NCI-H2171 treated with DMSO at 0.1 percent for 48 hours (cell line): ENCODE measurements around the gene C16orf96.
A peak's percentile ranks its signal among the peaks of the same experiment; 100 is the strongest.

Experiments
- DNase-seq: peaks from one replicate; lab custom pipeline; 2025; lab: John Stamatoyannopoulos, UW

Gene C16orf96

DNA sequence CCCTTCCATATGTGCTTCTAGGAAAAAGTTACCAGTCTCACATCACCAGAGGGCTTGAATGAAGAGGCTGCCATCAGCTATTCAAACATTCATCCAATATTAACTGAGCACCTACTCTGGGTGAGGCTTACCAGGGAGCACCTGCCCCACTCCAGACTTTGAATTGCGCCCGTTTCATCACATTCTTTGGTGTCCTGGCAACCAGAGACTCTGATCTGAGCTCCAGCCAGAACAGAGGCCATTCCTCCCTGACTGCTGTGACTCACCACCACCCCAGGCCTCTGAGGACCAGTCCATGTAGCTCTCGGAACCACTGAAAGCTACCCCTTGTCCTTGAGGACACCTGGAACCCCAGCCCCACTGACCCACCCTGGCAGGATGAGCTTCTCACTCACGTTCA, at the start of gene C16orf96:
Gene C16orf96 (plus strand): TSS at position 229 of the 400 bp plus-strand sequence. CDS start 150 bp downstream, at position 379.
- no peak for DNase-seq

DNA sequence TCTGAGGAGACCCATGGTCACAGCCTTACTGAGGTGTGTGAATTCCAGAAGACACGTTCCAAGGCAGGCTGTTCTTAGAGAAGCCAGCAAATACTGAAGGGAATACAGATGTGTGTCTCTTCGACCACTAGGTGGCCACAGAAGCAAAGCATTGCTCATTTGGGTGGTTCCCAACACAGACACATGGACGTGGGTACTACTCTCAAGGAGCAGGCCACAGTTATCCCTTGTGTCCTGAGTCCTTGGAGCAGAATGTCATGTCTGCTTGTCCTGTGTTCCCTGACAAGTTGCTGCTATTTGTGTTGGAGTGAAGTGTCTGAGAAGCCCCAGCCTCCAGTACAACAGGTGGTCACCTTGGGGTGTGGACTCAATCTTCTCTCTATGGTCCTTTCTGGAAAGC, 49.7 kb upstream of the C16orf96 start:
- peak; percentile 64 for DNase-seq

GRCh38 chr16:4507588-4508345, 48.4 kb upstream of the C16orf96 start:
- DNase-seq: no peak

DNA sequence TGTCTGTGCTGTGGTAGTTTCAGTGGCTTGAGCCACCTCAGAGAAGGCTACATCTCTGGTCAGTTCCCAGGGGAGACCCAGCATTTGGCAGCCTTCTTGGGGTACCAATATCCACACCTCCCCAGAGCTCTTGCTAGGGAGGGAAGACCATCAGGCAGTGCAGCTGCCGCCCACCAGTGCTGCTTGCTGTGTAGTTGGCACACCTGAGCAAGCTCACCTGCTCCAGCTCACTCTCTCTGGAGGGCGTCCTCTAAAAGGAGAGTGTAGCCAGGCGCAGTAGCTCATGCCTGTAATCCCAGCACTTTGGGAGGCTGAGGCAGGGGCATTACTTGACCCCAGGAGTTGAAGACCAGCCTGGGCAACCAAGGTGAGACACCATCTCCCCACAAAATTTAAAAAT, 47.3 kb upstream of the C16orf96 start:
- no peak for DNase-seq

GRCh38 chr16:4509420-4509819, 46.7 kb upstream of the C16orf96 start:
- no peak for DNase-seq

DNA sequence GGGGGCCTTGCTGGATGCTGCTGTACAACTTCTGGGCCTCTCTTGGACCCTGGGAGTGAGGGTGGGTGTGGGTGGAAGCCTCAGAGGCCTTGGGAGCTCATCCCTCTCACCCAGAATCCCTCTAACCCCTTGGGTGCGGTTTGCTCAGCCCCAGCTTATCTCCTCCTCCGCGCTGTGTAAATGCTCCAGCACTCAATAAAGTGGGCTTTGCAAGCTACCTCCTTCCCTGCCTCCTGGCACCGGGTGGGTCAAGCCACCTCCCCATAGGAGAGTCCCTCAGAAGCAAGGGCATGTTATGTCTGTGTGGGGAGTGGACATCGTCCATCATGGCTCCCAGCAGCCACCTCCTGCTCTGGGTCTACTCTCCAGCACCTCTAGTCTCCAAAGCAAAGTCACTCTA, 46.0 kb upstream of the C16orf96 start:
- no peak for DNase-seq

- DNase-seq: no peak
Observed at GRCh38 chr16:4510747-4511426, 45.3 kb upstream of the C16orf96 start.

DNA sequence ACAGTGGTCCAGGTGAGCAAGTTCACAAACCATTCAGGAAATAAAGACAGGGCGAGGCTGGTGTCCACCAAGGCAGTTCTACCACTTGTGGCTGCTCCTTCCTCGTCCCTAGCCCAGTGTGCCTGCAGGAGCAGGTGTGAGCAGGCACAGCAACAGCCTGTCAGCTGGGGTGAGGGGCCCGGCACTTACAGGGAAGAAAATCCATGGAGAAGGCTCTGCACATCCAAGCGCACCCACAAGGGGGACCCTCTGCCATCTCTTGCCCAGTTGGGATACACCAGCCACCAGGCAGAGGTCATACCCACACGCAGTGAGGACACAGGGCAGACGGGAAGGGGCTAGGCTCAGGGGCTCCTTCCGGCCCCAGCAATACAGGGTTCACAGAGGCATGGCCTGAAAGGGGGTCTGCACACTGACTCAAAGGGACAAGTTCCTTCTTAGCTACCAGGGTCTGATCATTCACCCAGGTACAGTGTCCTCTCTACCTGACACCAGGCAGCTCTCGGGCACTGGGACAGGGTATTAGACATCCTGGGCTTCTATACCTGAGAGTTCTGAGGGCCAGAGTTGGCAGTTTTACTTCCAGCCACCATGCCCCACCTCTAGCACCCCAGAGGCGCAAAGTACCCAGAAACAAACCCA, 44.6 kb upstream of the C16orf96 start:
- peak; percentile 79 for DNase-seq

DNA sequence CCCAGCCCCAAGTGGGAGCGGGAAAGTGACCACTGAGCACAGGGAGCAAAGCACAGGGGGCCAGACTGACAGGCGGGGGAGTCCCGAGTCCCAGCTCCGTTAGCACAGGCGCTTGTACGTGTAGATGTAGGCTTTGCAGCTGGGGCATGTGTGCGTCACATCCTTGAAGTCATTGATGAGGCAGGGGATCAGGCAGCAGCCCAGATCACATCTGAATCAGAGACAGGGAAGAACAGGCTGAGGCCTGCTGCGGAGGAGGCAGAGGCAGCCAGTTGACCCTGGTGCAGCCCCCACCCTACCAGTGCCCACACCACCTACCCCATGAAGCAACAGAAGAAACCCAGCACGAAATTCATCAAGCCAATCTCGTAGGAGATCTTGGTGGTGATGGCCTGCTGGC, 43.7 kb upstream of the C16orf96 start:
- DNase-seq: no peak

GRCh38 chr16:4513086-4513860, 42.9 kb upstream of the C16orf96 start:
- DNase-seq: no peak

GRCh38 chr16:4513881-4514280, 42.3 kb upstream of the C16orf96 start:
- DNase-seq: no peak

- DNase-seq: no peak
Observed at GRCh38 chr16:4514606-4515005, 41.5 kb upstream of the C16orf96 start.

DNA sequence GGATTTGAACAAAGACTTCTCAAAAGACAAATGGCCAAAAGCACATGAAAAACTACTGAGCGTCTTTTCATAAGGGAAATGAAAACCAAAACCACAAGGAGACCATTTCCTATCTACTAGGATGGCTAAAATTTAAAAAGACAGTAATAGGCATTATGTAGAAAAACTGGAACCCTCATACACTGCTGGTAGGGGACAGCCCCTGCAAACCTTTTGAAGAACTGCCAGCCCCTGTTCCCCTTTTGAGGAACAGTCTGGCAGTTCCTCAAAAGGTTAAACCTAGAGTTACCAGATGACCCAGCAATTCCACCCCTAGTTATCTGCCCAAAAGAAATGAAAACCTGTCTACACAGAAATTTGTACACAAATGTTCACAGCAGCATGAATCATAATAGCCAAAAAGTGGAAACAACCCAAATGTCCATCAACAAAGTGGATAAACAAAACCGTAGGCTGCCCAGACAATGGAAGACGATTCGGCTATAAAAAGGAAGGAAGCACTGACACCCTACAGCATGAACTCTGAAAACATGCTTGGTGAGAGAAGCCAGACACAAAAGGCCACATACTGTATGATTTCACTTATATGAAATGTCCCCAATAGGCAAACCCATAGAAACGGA, 40.4 kb upstream of the C16orf96 start:
- no peak for DNase-seq

DNA sequence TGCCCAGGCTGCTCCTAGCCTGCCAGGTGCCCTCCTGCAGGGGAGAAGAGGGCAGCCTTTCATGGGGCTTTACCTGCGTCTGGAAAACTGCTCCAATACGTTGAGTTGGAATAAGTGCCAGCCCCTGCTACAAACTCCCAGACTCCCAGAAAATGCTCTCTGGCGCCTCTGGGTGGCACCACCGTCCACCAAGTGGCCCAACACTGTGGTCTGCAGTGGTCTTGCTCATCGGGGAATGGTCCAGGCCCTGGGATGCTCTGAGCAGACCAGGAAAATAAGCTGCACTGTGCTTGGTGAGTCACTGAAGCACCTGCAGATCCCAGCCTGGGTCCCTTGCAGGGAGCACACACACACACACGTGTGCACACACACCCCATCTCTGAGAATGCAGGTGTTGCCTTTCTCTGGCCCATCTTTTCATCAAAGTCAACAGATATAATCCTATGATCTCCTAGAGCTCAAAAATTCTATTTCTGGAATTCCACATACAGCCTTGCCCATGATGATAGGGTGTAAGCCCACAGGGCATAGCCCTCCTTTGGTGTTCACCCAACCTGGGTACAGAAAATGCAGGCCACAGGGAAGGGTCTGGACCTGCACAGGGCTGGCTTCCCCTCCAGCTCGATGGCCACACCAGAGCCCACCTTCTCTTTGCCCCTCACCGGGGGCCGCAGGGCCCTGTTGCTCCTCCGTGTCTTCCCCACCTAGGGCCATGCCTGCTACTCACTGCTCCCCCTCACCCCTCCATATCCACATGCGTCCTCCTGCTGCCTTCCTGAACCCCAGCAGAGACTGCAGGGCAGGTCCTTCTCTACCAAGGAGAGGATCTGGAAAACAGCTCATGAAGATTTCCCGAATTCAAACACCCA, 38.1 kb upstream of the C16orf96 start:
- no peak for DNase-seq

- DNase-seq: no peak
Observed at GRCh38 chr16:4519274-4520058, 36.7 kb upstream of the C16orf96 start.

DNA sequence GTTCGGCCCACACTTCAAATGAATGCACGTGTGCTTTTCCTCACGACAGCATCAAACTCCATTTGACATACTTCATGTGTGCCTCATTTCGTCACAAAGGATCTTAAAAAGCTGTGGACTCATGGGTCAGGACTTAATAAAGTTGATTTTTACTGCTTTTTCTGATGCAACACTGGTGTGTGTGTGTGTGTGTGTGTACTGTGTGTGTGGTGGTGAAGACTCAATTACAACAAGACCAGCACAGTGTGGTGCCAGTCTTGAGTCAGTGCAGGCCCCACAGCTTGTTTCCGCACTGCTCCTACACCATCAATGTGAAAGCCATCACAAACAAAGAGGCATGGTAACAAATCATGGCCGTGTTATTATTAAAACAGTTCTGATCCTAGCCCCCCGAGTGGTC, 35.2 kb upstream of the C16orf96 start:
- DNase-seq: no peak

DNA sequence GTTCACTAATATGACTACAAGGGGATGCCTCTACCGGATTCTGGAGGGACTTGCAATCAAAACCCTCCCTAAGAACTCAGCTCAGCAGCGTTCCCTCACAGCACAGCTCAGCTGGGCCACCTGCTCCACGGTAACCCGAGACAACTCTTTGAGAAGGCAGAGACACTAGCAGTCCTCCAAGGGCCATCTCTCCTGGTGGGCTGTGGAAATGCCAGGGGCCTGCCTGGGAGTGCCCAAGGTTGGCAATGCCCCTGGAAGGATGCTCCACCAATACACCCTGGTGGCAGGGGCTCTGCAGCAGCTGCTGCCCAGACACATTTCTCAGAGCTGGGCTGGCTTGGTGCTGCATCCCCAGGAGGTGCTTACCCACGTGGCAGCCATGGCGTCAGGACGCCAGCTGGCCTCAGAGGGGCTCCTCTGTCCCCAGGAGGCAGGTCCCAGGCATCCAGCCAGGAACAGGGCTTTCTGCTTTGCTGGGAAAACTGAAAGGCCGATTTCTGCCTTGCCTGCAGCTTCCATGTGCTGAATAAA, 34.0 kb upstream of the C16orf96 start:
- DNase-seq: peak; percentile 98

- DNase-seq: peak; percentile 23
Observed at GRCh38 chr16:4523686-4524085, 32.5 kb upstream of the C16orf96 start.

GRCh38 chr16:4524571-4524970, 31.6 kb upstream of the C16orf96 start:
- no peak for DNase-seq

DNA sequence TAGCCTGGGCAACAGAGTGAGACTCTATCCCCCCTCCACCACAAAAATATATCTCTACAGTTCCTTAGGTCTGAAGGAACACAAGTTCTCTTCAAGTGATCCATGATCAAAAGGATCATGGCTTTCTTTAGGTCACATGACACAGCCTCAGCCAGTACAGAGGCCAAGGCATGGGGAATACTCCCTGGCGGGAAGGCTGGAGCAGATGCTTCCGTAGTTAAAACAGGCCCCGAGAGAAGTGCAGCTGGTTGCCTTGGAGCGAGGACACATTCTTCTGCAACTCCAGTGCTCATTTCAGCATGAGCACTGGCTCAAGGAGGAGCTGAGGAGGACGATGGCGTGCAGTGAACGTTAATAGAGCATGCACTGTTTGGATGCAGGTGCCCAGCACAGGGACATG, 31.1 kb upstream of the C16orf96 start:
- peak; percentile 35 for DNase-seq
